Endodermal cell (in vitro differentiated cells): ENCODE data around the gene RUBCNL. TPM values are rescaled to one million over a fixed set of nuclear protein-coding genes. Genes with fewer than 3 reads are reported as not detected.
A peak's percentile ranks its signal among the peaks of the same experiment; 100 is the strongest.

ENCODE experiments used
- DNase-seq: peaks from one replicate; pipeline ENCODE4 v3.0.0-alpha.2; 2017
- H3K27ac ChIP-seq: 2 replicates; pipeline ENCODE4 v1.5.1; 2013; ENCODE audit warnings: mild to moderate bottlenecking, low read depth, low read length, moderate library complexity
- H3K27me3 ChIP-seq: 2 replicates; pipeline ENCODE4 v1.6.1; 2013; ENCODE audit warnings: mild to moderate bottlenecking, low read length, moderate library complexity; ENCODE audit not compliant: insufficient read depth, control insufficient read depth, poor library complexity, severe bottlenecking
- H3K36me3 ChIP-seq: 2 replicates; pipeline ENCODE4 v1.7.0; 2013; ENCODE audit warnings: mild to moderate bottlenecking, low read length, moderate library complexity; ENCODE audit not compliant: control insufficient read depth, insufficient read depth
- H3K4me1 ChIP-seq: one replicate; pipeline ENCODE4 v1.7.0; 2013; ENCODE audit warnings: low read length; ENCODE audit not compliant: control insufficient read depth, insufficient read depth
- H3K4me3 ChIP-seq: 2 replicates; pipeline ENCODE4 v1.5.1; 2013; ENCODE audit warnings: mild to moderate bottlenecking, low read length, moderate library complexity
- H3K9ac ChIP-seq: 2 replicates; pipeline ENCODE4 v1.6.1; 2013; ENCODE audit warnings: mild to moderate bottlenecking, low read length, moderate library complexity; ENCODE audit not compliant: poor library complexity, severe bottlenecking; ENCODE audit errors: extremely low read depth
- H3K9me3 ChIP-seq: 2 replicates; pipeline ENCODE4 v1.6.1; 2013; ENCODE audit warnings: mild to moderate bottlenecking, low read length, moderate library complexity; ENCODE audit not compliant: control insufficient read depth
- H3K27ac Mint-ChIP-seq: 2 replicates; pipeline ENCODE4 v1.8.0; 2020; ENCODE audit warnings: mixed read lengths
- H3K27me3 Mint-ChIP-seq: 2 replicates; pipeline ENCODE4 v1.8.0; 2021; ENCODE audit warnings: mild to moderate bottlenecking, mixed read lengths; ENCODE audit not compliant: insufficient read depth
- H3K36me3 Mint-ChIP-seq: 2 replicates; pipeline ENCODE4 v1.8.0; 2020; ENCODE audit warnings: low read depth, mixed read lengths
- H3K4me1 Mint-ChIP-seq: 2 replicates; pipeline ENCODE4 v1.8.0; 2020; ENCODE audit warnings: mixed read lengths
- H3K4me3 Mint-ChIP-seq: 2 replicates; pipeline ENCODE4 v1.8.0; 2020; ENCODE audit warnings: mild to moderate bottlenecking, moderate library complexity, mixed read lengths
- H3K9me3 Mint-ChIP-seq: 2 replicates; pipeline ENCODE4 v1.8.0; 2020; ENCODE audit warnings: mild to moderate bottlenecking, mixed read lengths
- CTCF ChIP-seq: fragments of 200-600 bp; sonication (generic); conservative IDR thresholded peaks from 2 replicates; pipeline ENCODE4 v1.5.0; 2021; ENCODE audit warnings: antibody characterized with exemption, mild to moderate bottlenecking
- WGBS, 2 experiments: methylation state at CpG; one replicate each; pipeline versions ENCODE4 v1.1.5 to v1.1.7; 2013; ENCODE audit warnings: missing lambda C conversion rate in 2 of 2, mixed read lengths in 1 of 2; ENCODE audit not compliant: insufficient coverage in 1 of 2, insufficient read length in 1 of 2; 5-methylcytosine and 5-hydroxymethylcytosine counted together
- total RNA-seq, 2 donors: library from RNA; stranded (reverse); fragmentation: NEBNext Ultra II Directional in 1 of 2; extraction: Animal tissue kit (Norgen Biotek cat#: 25700) in 1 of 2; gene quantifications; 2 replicates in 1 of 2; 3 replicates in 1 of 2; pipeline ENCODE4 v1.2.1, GENCODE V29; 2021

Gene RUBCNL
- total RNA-seq, 2 donors from 2014 or later = 3.1 to 3.6 TPM

DNA sequence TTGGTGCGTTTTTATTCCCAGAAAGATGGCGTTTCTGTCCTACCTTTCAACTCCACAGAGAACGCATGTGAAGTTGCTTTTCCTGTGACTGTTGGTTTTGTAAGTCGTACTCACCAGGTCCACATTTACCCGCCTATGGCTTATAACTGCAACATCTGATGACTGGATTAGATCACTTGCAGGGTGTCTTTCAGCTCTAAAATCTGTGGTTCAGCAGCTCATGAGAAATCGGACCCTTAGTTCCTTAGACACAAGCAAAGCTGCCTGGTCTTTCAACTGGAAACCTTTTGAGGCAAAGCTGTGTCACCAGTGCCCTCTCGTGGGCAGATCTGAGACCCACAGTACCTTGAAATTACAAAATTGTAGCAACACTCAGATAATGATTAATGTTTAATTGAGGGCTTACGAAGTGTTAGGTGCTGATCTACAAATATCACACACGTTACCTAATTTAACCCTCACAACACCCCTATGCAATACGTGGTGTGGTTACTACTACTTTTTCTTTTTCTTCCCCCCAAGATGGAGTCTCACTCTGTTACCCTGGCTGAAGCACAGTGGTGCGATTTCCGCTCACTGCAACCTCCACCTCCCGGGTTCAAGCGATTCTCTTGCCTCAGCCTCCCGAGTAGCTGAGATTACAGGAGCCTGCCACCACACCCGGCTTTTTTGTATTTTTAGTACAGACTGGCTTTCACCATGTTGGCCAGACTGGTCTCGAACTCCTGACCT, 65.4 kb downstream of the RUBCNL start:
- no peak overlapping the region for H3K27ac ChIP-seq
- Mint-ChIP-seq H3K36me3 (no peaks in the 10 kb centered on the region), H3K9me3 (no peaks in the 10 kb centered on the region), H3K27ac (no peak overlapping the region), H3K27me3 (peaks cover 5% of the 10 kb centered on the region), H3K4me1 (peaks cover 10% of the 10 kb centered on the region), H3K4me3 (no peak overlapping the region)
- no peaks in the 10 kb centered on the region for H3K9me3 ChIP-seq
- TF ChIP-seq CTCF = peak; percentile 86
- peak; percentile 85 for DNase-seq
- WGBS, 2 experiments = 71 to 73% methylated on average over 13 to 17 of the region's 17 CpGs
- no peaks in the 10 kb centered on the region for H3K27me3 ChIP-seq
- no peaks in the 10 kb centered on the region for H3K36me3 ChIP-seq
- H3K4me3 ChIP-seq = no peak overlapping the region
- no peak overlapping the region for H3K9ac ChIP-seq
- H3K4me1 ChIP-seq = no peaks in the 10 kb centered on the region

DNA sequence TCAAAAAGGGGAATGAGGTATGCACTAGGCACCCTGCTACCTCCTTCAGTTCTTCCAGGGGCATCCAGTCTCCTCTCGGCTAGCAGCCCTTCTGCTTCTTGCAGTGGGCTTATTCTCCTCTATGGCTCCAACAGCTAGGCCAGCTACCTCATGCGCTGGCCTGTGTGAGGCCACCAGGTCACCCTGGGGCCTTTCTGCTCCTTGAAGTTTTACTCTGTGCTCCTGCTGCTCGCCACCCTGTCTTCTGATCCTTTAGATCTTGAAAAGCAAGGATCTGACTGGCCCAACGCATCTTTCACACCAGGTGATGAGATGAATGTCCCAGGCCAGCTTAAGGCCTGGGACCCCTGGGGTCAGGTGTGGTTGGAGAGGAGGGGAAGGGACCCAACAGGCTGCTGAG, 66.2 kb downstream of the RUBCNL start:
- Histone ChIP-seq H3K4me1 (no peaks in the 10 kb centered on the region), H3K9me3 (no peaks in the 10 kb centered on the region), H3K36me3 (no peaks in the 10 kb centered on the region), H3K4me3 (no peak overlapping the region), H3K27me3 (no peaks in the 10 kb centered on the region), H3K9ac (no peak overlapping the region), H3K27ac (no peak overlapping the region)
- Mint-ChIP-seq H3K36me3 (no peaks in the 10 kb centered on the region), H3K27me3 (peaks cover 3% of the 10 kb centered on the region), H3K4me3 (no peak overlapping the region), H3K9me3 (no peaks in the 10 kb centered on the region), H3K27ac (no peak overlapping the region), H3K4me1 (peaks cover 10% of the 10 kb centered on the region)
- WGBS, 2 experiments = 91 to 94% methylated on average over 2 to 4 of the region's 4 CpGs
- no peak for TF ChIP-seq CTCF
- peak; percentile 61 for DNase-seq

DNA sequence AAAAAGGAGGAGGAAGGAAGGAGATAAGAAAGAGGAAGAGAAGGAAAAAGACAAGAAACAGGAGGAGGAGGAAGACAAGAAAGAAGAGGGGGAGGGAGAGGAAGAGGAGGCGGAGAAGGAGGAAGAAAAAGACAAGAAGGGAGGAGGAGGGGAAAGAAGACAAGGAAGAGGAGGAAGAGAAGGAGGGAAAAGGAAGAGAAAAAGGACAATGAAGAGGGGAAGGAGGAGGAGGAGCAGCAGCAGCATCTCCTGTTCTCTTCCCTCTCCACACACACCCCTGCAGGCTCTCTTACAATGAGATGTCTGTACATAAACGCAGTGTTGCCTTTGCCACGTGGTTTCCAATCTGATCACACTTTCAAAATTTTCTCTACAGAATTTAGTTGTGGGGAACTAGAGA, 66.6 kb downstream of the RUBCNL start:
- DNase-seq = no peak
- WGBS, 2 experiments = 84 to 87% methylated on average over 3 of the region's 3 CpGs
- H3K36me3 ChIP-seq = no peaks in the 10 kb centered on the region
- no peaks in the 10 kb centered on the region for H3K4me1 ChIP-seq
- no peak for TF ChIP-seq CTCF
- Mint-ChIP-seq H3K36me3 (no peaks in the 10 kb centered on the region), H3K27ac (no peak overlapping the region), H3K4me1 (peaks cover 10% of the 10 kb centered on the region), H3K9me3 (no peaks in the 10 kb centered on the region), H3K4me3 (no peak overlapping the region), H3K27me3 (peaks cover 3% of the 10 kb centered on the region)
- H3K27ac ChIP-seq = no peak overlapping the region
- no peak overlapping the region for H3K9ac ChIP-seq
- no peak overlapping the region for H3K4me3 ChIP-seq
- no peaks in the 10 kb centered on the region for H3K27me3 ChIP-seq
- no peaks in the 10 kb centered on the region for H3K9me3 ChIP-seq
